IMR-90 (cell line): ENCODE data around the gene TRAPPC12. TPM values are rescaled to one million over a fixed set of nuclear protein-coding genes. Genes with fewer than 3 reads are reported as not detected.

Source experiments
- ATAC-seq: fragments of 200-7000 bp; cut with Tn5 transposase; 2 replicates; pipeline ENCODE4 v1.9.1; 2020; ENCODE audit warnings: low read depth, mild to moderate bottlenecking, moderate library complexity
- BruUV-seq: library from RNA; stranded (reverse); fragments of 400-500 nt; replicated peaks from 2 replicates; lab custom pipeline; 2021; lab: Mats Ljungman, UMichigan
- CTCF ChIA-PET: fragments of 300-600 bp; formaldehyde crosslinking; extraction: SDS; loops from one replicate; lab custom pipeline; 2021; ENCODE audit warnings: antibody characterized with exemption; lab: Yijun Ruan, JAX
- POLR2A ChIA-PET: fragments of 300-600 bp; sonication (Branson Sonifier 250); formaldehyde crosslinking; loops from one replicate; lab custom pipeline; 2022; ENCODE audit warnings: antibody characterized with exemption; ENCODE audit not compliant: unreplicated experiment; lab: Charles Lee
- DNase-seq: peaks from one replicate; pipeline ENCODE4 v3.0.0; 2013
- H2AFZ ChIP-seq: replicated peaks from 2 replicates; pipeline ENCODE3; 2013; ENCODE audit warnings: low read length, mild to moderate bottlenecking; ENCODE audit not compliant: poor library complexity
- H2AK5ac ChIP-seq: 2 replicates; pipeline ENCODE4 v1.6.1; 2013; ENCODE audit warnings: low read depth, low read length, inconsistent platforms
- H2AK9ac ChIP-seq: replicated peaks from 2 replicates; pipeline ENCODE3; 2013; ENCODE audit warnings: mild to moderate bottlenecking, low read depth, low read length, moderate library complexity; ENCODE audit not compliant: poor library complexity
- H2BK120ac ChIP-seq: 2 replicates; pipeline ENCODE4 v1.6.1; 2013; ENCODE audit warnings: low read depth, low read length, inconsistent platforms
- H2BK15ac ChIP-seq: 3 replicates; pipeline ENCODE4 v1.6.1; 2013; ENCODE audit warnings: low read depth, low read length, inconsistent platforms
- H2BK20ac ChIP-seq: 2 replicates; pipeline ENCODE4 v1.6.1; 2013; ENCODE audit warnings: low read depth, mild to moderate bottlenecking, inconsistent platforms, low read length, moderate library complexity
- H2BK5ac ChIP-seq: 2 replicates; pipeline ENCODE4 v1.6.1; 2013; ENCODE audit warnings: mild to moderate bottlenecking, low read depth, low read length, inconsistent platforms; ENCODE audit not compliant: poor library complexity, severe bottlenecking
- H3K14ac ChIP-seq: replicated peaks from 2 replicates; pipeline ENCODE4 v1.6.1; 2013; ENCODE audit warnings: low read depth, low read length, inconsistent platforms
- H3K18ac ChIP-seq: 2 replicates; pipeline ENCODE4 v1.6.1; 2013; ENCODE audit warnings: low read depth, low read length, control low read depth
- H3K23ac ChIP-seq: 2 replicates; pipeline ENCODE4 v1.6.1; 2013; ENCODE audit warnings: low read depth, low read length, inconsistent platforms
- H3K27ac ChIP-seq: 2 replicates; pipeline ENCODE4 v1.5.1; 2013; ENCODE audit warnings: mild to moderate bottlenecking, control low read depth, low read length; ENCODE audit not compliant: insufficient read depth
- H3K27me3 ChIP-seq: 2 replicates; pipeline ENCODE4 v1.6.1; 2013; ENCODE audit warnings: low read length; ENCODE audit not compliant: control insufficient read depth, insufficient read depth
- H3K36me3 ChIP-seq: 2 replicates; pipeline ENCODE4 v1.6.1; 2013; ENCODE audit warnings: low read length, mixed read lengths; ENCODE audit not compliant: control insufficient read depth, insufficient read depth
- H3K4ac ChIP-seq: 2 replicates; pipeline ENCODE4 v1.6.1; 2013; ENCODE audit warnings: low read depth, low read length, inconsistent platforms
- H3K4me1 ChIP-seq: 2 replicates; pipeline ENCODE4 v1.6.1; 2013; ENCODE audit warnings: low read length, mixed read lengths; ENCODE audit not compliant: control insufficient read depth, insufficient read depth
- H3K4me2 ChIP-seq: 2 replicates; pipeline ENCODE4 v1.6.1; 2013; ENCODE audit warnings: low read depth, mild to moderate bottlenecking, control low read depth, low read length, moderate library complexity
- H3K4me3 ChIP-seq: 2 replicates; pipeline ENCODE4 v1.5.1; 2013; ENCODE audit warnings: low read depth, mild to moderate bottlenecking, control low read depth, low read length, moderate library complexity; ENCODE audit not compliant: insufficient read depth
- H3K56ac ChIP-seq: 2 replicates; pipeline ENCODE4 v1.6.1; 2013; ENCODE audit warnings: low read length, inconsistent platforms; ENCODE audit not compliant: insufficient read depth; ENCODE audit errors: extremely low read depth
- H3K79me1 ChIP-seq, 2 experiments: 2 replicates each; pipeline ENCODE4 v1.6.1; 2013; ENCODE audit warnings: low read length in 2 of 2, inconsistent platforms in 1 of 2, low read depth in 1 of 2
- H3K9ac ChIP-seq: 2 replicates; pipeline ENCODE4 v1.6.1; 2013; ENCODE audit warnings: low read depth, low read length, control low read depth
- H3K9me1 ChIP-seq: 2 replicates; pipeline ENCODE4 v1.6.1; 2013; ENCODE audit warnings: low read length, inconsistent platforms; ENCODE audit not compliant: insufficient read depth
- H3K9me3 ChIP-seq: 2 replicates; pipeline ENCODE4 v1.6.1; 2013; ENCODE audit warnings: low read length; ENCODE audit not compliant: control insufficient read depth, insufficient read depth
- H4K20me1 ChIP-seq: 2 replicates; pipeline ENCODE4 v1.6.1; 2013; ENCODE audit warnings: low read length, inconsistent platforms; ENCODE audit not compliant: insufficient read depth
- H4K5ac ChIP-seq: 2 replicates; pipeline ENCODE4 v1.6.1; 2013; ENCODE audit warnings: mild to moderate bottlenecking, low read depth, low read length, control low read depth
- H4K8ac ChIP-seq, 2 experiments: 2 replicates each; pipeline ENCODE4 v1.6.1; 2013; ENCODE audit warnings: low read depth in 2 of 2, low read length in 2 of 2, control low read depth in 1 of 2, inconsistent platforms in 1 of 2
- H4K91ac ChIP-seq: 2 replicates; pipeline ENCODE4 v1.6.1; 2013; ENCODE audit warnings: low read depth, low read length, inconsistent platforms; ENCODE audit not compliant: insufficient read depth
- RAD21 ChIP-seq: IDR thresholded peaks from 2 replicates; pipeline ENCODE4 v1.6.1; 2012; ENCODE audit warnings: low read length, improper control_type of control experiment
- USF2 ChIP-seq: fragments of 150-350 bp; IDR thresholded peaks from 2 replicates; pipeline ENCODE4 v1.6.1; 2017; ENCODE audit warnings: mild to moderate bottlenecking, antibody characterized with exemption, low read length, low read depth
- WGBS, 2 experiments: methylation state at CpG; one replicate each; pipeline versions ENCODE4 v1.1.5 to v1.1.7; 2013; ENCODE audit warnings: missing lambda C conversion rate in 2 of 2; ENCODE audit not compliant: insufficient read length in 1 of 2; ENCODE audit errors: extremely low coverage in 2 of 2; 5-methylcytosine and 5-hydroxymethylcytosine counted together
- dilution Hi-C: fragments of 300-500 bp; cut with HindIII; formaldehyde crosslinking; loops from one replicate; pipeline ENCODE4 v1.14.3; 2018; ENCODE audit warnings: low sequenced_read_pairs; ENCODE audit not compliant: unreplicated experiment
- in situ Hi-C: fragments of 300-500 bp; cut with MboI; formaldehyde crosslinking; loops from 3 replicates; pipeline ENCODE4 v1.14.3; 2019; ENCODE audit warnings: low sequenced_read_pairs, inconsistent platforms, mixed read lengths
- intact Hi-C: fragments of 100-400 bp; cut with micrococcal nuclease; formaldehyde crosslinking; loops from 2 replicates; pipeline ENCODE4 v1.10.0; 2022
- polyA plus RNA-seq, 3 experiments: library from polyadenylated mRNA; depleted of rRNA; stranded (reverse); fragments of >200 nt; gene quantifications; 2 replicates each; pipeline ENCODE4 v1.2.3, GENCODE V29; 2012; ENCODE audit warnings: low replicate concordance in 1 of 3
- total RNA-seq: library from RNA; depleted of rRNA; stranded (reverse); fragments of >200 nt; gene quantifications from 2 replicates; pipeline ENCODE4 v1.2.3, GENCODE V29; 2012
- TF ChIP-seq, protein P1 (sequence below): conservative IDR thresholded peaks from 2 replicates; pipeline ENCODE4 v1.5.1; 2012; ENCODE audit warnings: mild to moderate bottlenecking, low read depth, low read length, improper control_type of control experiment

Gene TRAPPC12
- total and polyA plus RNA-seq, 2 of the 4 experiments (the other 2 are of a cell fraction) = 25.8 to 69.9 TPM

DNA sequence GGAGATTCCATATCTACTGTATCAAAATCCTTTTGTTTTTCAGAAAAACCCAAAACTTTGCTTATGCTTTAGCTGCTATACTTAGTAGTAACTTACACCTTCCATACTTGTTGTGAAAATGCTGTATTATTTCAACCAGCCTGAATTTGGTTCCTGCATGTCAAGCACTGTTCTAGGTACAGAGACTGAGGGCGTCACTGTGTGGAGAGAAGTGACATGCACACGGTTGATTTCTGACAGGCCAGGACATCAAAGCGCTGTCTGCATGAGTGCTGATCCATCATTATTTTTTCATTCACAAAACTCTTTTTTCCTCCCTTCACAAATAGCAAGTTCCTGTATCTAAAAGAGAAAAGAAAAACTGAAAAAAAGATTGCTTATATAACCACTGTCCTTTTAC is 31.6 kb downstream of the TRAPPC12 start:
- no CpG with 5 or more reads among the region's 3 CpGs for WGBS, 2 experiments

More for the DNA sequence above, 31.6 kb downstream of the TRAPPC12 start:
- no peak overlapping the region for H2AK9ac ChIP-seq
- intact Hi-C loops = no loop called here
- no peak overlapping the region for H2BK20ac ChIP-seq
- H3K4me2 ChIP-seq = no peak overlapping the region
- no peak overlapping the region for H3K27ac ChIP-seq
- no peak overlapping the region for H3K4ac ChIP-seq
- peaks cover 30% of the 10 kb centered on the region for H3K36me3 ChIP-seq
- H3K14ac ChIP-seq = no peak overlapping the region
- TF ChIP-seq RAD21 (no peak), USF2 (no peak)
- TF ChIP-seq, protein P1, sequence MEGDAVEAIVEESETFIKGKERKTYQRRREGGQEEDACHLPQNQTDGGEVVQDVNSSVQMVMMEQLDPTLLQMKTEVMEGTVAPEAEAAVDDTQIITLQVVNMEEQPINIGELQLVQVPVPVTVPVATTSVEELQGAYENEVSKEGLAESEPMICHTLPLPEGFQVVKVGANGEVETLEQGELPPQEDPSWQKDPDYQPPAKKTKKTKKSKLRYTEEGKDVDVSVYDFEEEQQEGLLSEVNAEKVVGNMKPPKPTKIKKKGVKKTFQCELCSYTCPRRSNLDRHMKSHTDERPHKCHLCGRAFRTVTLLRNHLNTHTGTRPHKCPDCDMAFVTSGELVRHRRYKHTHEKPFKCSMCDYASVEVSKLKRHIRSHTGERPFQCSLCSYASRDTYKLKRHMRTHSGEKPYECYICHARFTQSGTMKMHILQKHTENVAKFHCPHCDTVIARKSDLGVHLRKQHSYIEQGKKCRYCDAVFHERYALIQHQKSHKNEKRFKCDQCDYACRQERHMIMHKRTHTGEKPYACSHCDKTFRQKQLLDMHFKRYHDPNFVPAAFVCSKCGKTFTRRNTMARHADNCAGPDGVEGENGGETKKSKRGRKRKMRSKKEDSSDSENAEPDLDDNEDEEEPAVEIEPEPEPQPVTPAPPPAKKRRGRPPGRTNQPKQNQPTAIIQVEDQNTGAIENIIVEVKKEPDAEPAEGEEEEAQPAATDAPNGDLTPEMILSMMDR = no peak
- H3K27me3 ChIP-seq = no peaks in the 10 kb centered on the region
- no peak overlapping the region for H4K8ac ChIP-seq
- H3K18ac ChIP-seq = no peak overlapping the region
- no peak overlapping the region for H2AFZ ChIP-seq
- no TSS peak for BruUV-seq
- no peak overlapping the region for H3K9ac ChIP-seq
- no peak overlapping the region for H2BK120ac ChIP-seq
- H3K56ac ChIP-seq = no peak overlapping the region
- no peak for ATAC-seq
- no peak overlapping the region for H3K23ac ChIP-seq
- H3K4me3 ChIP-seq = no peak overlapping the region
- in situ Hi-C loops = no loop called here
- H2BK5ac ChIP-seq = no peak overlapping the region
- H3K4me1 ChIP-seq = no peaks in the 10 kb centered on the region
- no peak overlapping the region for H4K91ac ChIP-seq
- H4K5ac ChIP-seq = no peak overlapping the region
- dilution Hi-C loops = no loop called here
- H4K20me1 ChIP-seq = no peaks in the 10 kb centered on the region; the same call in none of the 2 replicates
- H3K9me3 ChIP-seq = no peaks in the 10 kb centered on the region
- CTCF ChIA-PET = no interaction called here
- H3K9me1 ChIP-seq = peaks cover 5% of the 10 kb centered on the region
- POLR2A ChIA-PET = no interaction called here
- peaks cover 21 to 37% of the 10 kb centered on the region in 2 experiments for H3K79me1 ChIP-seq
- no peak for DNase-seq
- H2AK5ac ChIP-seq = no peak overlapping the region
- no peak overlapping the region for H2BK15ac ChIP-seq
